Urothelium cell line (cell line): ENCODE results near the gene TCF7.

ENCODE experiments used
- DNase-seq: peaks from one replicate; pipeline ENCODE4 v3.0.0; 2011; ENCODE audit warnings: low spot score, mixed read lengths
- FAIRE-seq: peaks from 2 replicates; lab custom pipeline; 2011; peaks lifted over from hg19 to GRCh38; lab: Jason Lieb, UNC

Gene TCF7

GRCh38 chr5:134111741-134112647 is 2.5 kb upstream of the TCF7 start:
- peak; percentile 24 for DNase-seq
- FAIRE-seq, result no peak

GRCh38 chr5:134112726-134113362 is 1.6 kb upstream of the TCF7 start:
- FAIRE-seq (no peak), DNase-seq (no peak)

GRCh38 chr5:134113363-134113889 is 1.1 kb upstream of the TCF7 start:
- FAIRE-seq (no peak), DNase-seq (no peak)

- peak; percentile 17 for DNase-seq
Measured at GRCh38 chr5:134114886-134115805, 665 bp downstream of the TCF7 start.

GRCh38 chr5:134115806-134116175 is 1.3 kb downstream of the TCF7 start:
- peak; percentile 12 for DNase-seq
- FAIRE-seq, result no peak

More at GRCh38 chr5:134114886-134115805, 665 bp downstream of the TCF7 start:
- FAIRE-seq, result no peak

- DNase-seq (no peak), FAIRE-seq (no peak)
Measured at GRCh38 chr5:134116286-134116685, 1.8 kb downstream of the TCF7 start.

GRCh38 chr5:134116789-134117761 is 2.6 kb downstream of the TCF7 start:
- FAIRE-seq, result no peak
- DNase-seq, result no peak

GRCh38 chr5:134118212-134118835 is 3.8 kb downstream of the TCF7 start:
- FAIRE-seq, result no peak

GRCh38 chr5:134119720-134120119 is 5.2 kb downstream of the TCF7 start:
- FAIRE-seq (no peak), DNase-seq (no peak)

More at GRCh38 chr5:134118212-134118835, 3.8 kb downstream of the TCF7 start:
- no peak for DNase-seq

- FAIRE-seq (no peak), DNase-seq (no peak)
Measured at GRCh38 chr5:134120386-134121138, 6.1 kb downstream of the TCF7 start.

- FAIRE-seq (no peak), DNase-seq (no peak)
Measured at GRCh38 chr5:134122530-134122929, 8.0 kb downstream of the TCF7 start.

GRCh38 chr5:134123360-134123759 is 8.9 kb downstream of the TCF7 start:
- FAIRE-seq, result no peak
- no peak for DNase-seq

- no peak for FAIRE-seq
- no peak for DNase-seq
Measured at GRCh38 chr5:134124289-134125038, 10.0 kb downstream of the TCF7 start.

- FAIRE-seq, result no peak
- no peak for DNase-seq
Measured at GRCh38 chr5:134125039-134126015, 10.8 kb downstream of the TCF7 start.

- FAIRE-seq, result no peak
- DNase-seq, result no peak
Measured at GRCh38 chr5:134127376-134127861, 12.9 kb downstream of the TCF7 start.

GRCh38 chr5:134127988-134128647 is 13.6 kb downstream of the TCF7 start:
- FAIRE-seq (no peak), DNase-seq (no peak)
